ENCODE results near the gene PKP3.

DNA sequence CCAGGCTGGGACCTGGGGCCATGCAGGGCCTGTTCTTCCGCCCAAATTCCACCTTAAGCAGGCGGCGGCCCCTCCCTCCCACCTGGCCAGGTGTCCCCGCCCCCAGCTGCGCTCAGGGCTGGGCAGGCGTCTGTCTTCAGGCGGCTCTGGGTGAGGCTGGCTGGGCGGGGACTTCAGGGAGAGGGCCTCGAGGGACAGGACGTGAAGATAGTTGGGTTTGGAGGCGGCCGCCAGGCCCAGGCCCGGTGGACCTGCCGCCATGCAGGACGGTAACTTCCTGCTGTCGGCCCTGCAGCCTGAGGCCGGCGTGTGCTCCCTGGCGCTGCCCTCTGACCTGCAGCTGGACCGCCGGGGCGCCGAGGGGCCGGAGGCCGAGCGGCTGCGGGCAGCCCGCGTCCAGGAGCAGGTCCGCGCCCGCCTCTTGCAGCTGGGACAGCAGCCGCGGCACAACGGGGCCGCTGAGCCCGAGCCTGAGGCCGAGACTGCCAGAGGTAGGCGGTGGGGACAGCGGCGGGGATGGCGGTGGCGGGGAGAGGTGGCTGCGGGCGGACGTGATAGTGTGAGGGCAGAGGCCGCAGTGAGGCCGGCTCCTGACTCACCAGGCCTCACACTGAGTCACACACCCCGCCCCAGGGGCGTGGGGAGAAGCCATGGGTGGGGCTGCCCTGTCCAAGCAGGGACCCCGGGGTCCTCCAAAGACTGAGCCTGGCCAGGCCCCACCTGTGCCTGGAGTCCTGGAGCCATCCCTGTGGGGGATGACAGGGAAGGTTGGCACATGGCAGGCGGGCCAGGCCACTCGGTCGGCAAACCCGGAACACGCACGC is at the start of gene PKP3:
- TF ChIP-seq EZH2 (IDR thresholded peaks at IDR 0.05; ENCODE audit: borderline replicate concordance, insufficient read depth, low read depth, low read length, poor library complexity, severe bottlenecking), result no peak
- TF ChIP-seq, protein P1, sequence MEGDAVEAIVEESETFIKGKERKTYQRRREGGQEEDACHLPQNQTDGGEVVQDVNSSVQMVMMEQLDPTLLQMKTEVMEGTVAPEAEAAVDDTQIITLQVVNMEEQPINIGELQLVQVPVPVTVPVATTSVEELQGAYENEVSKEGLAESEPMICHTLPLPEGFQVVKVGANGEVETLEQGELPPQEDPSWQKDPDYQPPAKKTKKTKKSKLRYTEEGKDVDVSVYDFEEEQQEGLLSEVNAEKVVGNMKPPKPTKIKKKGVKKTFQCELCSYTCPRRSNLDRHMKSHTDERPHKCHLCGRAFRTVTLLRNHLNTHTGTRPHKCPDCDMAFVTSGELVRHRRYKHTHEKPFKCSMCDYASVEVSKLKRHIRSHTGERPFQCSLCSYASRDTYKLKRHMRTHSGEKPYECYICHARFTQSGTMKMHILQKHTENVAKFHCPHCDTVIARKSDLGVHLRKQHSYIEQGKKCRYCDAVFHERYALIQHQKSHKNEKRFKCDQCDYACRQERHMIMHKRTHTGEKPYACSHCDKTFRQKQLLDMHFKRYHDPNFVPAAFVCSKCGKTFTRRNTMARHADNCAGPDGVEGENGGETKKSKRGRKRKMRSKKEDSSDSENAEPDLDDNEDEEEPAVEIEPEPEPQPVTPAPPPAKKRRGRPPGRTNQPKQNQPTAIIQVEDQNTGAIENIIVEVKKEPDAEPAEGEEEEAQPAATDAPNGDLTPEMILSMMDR (IDR thresholded peaks at IDR 0.05), result no peak
